Testis (tissue), 3 donors: ENCODE data around the gene HBEGF. TPM values are rescaled to one million over a fixed set of nuclear protein-coding genes. Genes with fewer than 3 reads are reported as not detected.

Experiments
- DNase-seq: peaks from one replicate; pipeline ENCODE4 v3.0.0-alpha.2; 2019
- H3K27ac ChIP-seq, 2 donors: fragments of 200-600 bp; sonication (generic); one replicate each; pipeline ENCODE4 v1.5.1; 2019
- H3K27me3 ChIP-seq: fragments of 200-600 bp; sonication (generic); one replicate; pipeline ENCODE4 v1.5.1; 2019
- H3K36me3 ChIP-seq: fragments of 200-600 bp; sonication (generic); one replicate; pipeline ENCODE4 v1.5.1; 2017; ENCODE audit warnings: low read depth; ENCODE audit errors: missing control alignments
- H3K4me1 ChIP-seq: fragments of 200-600 bp; sonication (generic); one replicate; pipeline ENCODE4 v1.5.1; 2019
- H3K4me3 ChIP-seq, 2 donors: fragments of 200-600 bp; sonication (generic); one replicate each; pipeline ENCODE4 v1.5.1; 2017 to 2019
- H3K9me3 ChIP-seq: fragments of 200-600 bp; sonication (generic); one replicate; pipeline ENCODE4 v1.5.1; 2017
- CTCF ChIP-seq, 3 experiments: fragments of 450-650 bp in 2 of 3; fragments of 200-600 bp in 1 of 3; sonication (generic) in 1 of 3; IDR thresholded peaks; one replicate each; pipeline ENCODE4 v1.5.1; 2016 to 2019; ENCODE audit warnings: antibody characterized with exemption in 3 of 3, mild to moderate bottlenecking in 2 of 3, moderate library complexity in 1 of 3
- POLR2A ChIP-seq: fragments of 450-650 bp; IDR thresholded peaks from one replicate; pipeline ENCODE4 v1.6.1; 2017; ENCODE audit warnings: antibody characterized with exemption, mild to moderate bottlenecking, moderate library complexity
- WGBS, 2 donors: methylation state at CpG; one replicate each; pipeline ENCODE4 v1.1.5; 2018; 5-methylcytosine and 5-hydroxymethylcytosine counted together
- intact Hi-C: fragments of 100-400 bp; cut with DNase I; formaldehyde crosslinking; loops from one replicate; pipeline ENCODE4 v1.15.1; 2023; ENCODE audit warnings: low total_unique reads
- polyA plus RNA-seq: library from polyadenylated mRNA; stranded (reverse); fragments of 350-450 nt; fragmentation: Illumina TruSeq; extraction: RNeasy Lipid Tissue Mini Kit (QIAGEN cat#74804); gene quantifications from one replicate; pipeline ENCODE4 v1.2.3, GENCODE V29; 2014; ENCODE audit warnings: low read depth, low replicate concordance; ENCODE audit not compliant: insufficient read depth
- total RNA-seq, 2 donors: library from RNA; depleted of rRNA; stranded (reverse); fragments of >200 nt; gene quantifications; one replicate each; pipeline ENCODE4 v1.2.3, GENCODE V29; 2016

Gene HBEGF
- total and polyA plus RNA-seq, 3 donors from 2014 or later: 8.2 to 23.9 (median 23.2) TPM

GRCh38 chr5:140297283-140297682 lies 49.1 kb downstream of the HBEGF start:
- H3K36me3 ChIP-seq: no peaks in the 10 kb centered on the region
- peaks cover 19% of the 10 kb centered on the region for H3K4me1 ChIP-seq
- no peak overlapping the region for H3K4me3 ChIP-seq
- no peaks in the 10 kb centered on the region for H3K9me3 ChIP-seq
- H3K27me3 ChIP-seq: no peaks in the 10 kb centered on the region
- DNase-seq: no peak
- TF ChIP-seq CTCF (IDR thresholded peaks at IDR 0.05) (no peak), POLR2A (no peak)
- intact Hi-C loops: no loop called here
- no peak overlapping the region for H3K27ac ChIP-seq
- WGBS, 2 donors: 73 to 74% methylated on average over 5 of the region's 5 CpGs

GRCh38 chr5:140296289-140296688 lies 50.1 kb downstream of the HBEGF start:
- Histone ChIP-seq H3K27ac (no peak overlapping the region), H3K4me1 (peaks cover 25% of the 10 kb centered on the region)

GRCh38 chr5:140295414-140295813 lies 51.0 kb downstream of the HBEGF start:
- Histone ChIP-seq H3K4me1 (peaks cover 21% of the 10 kb centered on the region), H3K27me3 (no peaks in the 10 kb centered on the region), H3K27ac (no peak overlapping the region), H3K36me3 (no peaks in the 10 kb centered on the region), H3K4me3 (no peak overlapping the region), H3K9me3 (no peaks in the 10 kb centered on the region)
- 18 to 31% methylated on average over 1 of the region's 1 CpG for WGBS, 2 donors
- intact Hi-C loops: no loop called here
- TF ChIP-seq POLR2A (no peak), CTCF (IDR thresholded peaks at IDR 0.05) (no peak)
- DNase-seq: peak; percentile 75

More at GRCh38 chr5:140296289-140296688, 50.1 kb downstream of the HBEGF start:
- Histone ChIP-seq H3K36me3 (no peaks in the 10 kb centered on the region), H3K27me3 (no peaks in the 10 kb centered on the region), H3K9me3 (no peaks in the 10 kb centered on the region), H3K4me3 (no peak overlapping the region)
- 74 to 80% methylated on average over 3 of the region's 3 CpGs for WGBS, 2 donors
- no peak for DNase-seq
- TF ChIP-seq CTCF (IDR thresholded peaks at IDR 0.05): no peak
- TF ChIP-seq POLR2A: no peak
- intact Hi-C loops: no loop called here

- H3K4me3 ChIP-seq: no peak overlapping the region
- intact Hi-C loops: no loop called here
- DNase-seq: no peak
- H3K27me3 ChIP-seq: no peaks in the 10 kb centered on the region
- WGBS, 2 donors: 59 to 65% methylated on average over 2 of the region's 2 CpGs
- peaks cover 21% of the 10 kb centered on the region for H3K4me1 ChIP-seq
- no peaks in the 10 kb centered on the region for H3K36me3 ChIP-seq
- peak overlapping the region in 1 of 2 donors; percentile 72 for H3K27ac ChIP-seq
- H3K9me3 ChIP-seq: no peaks in the 10 kb centered on the region
- no peak for TF ChIP-seq CTCF (IDR thresholded peaks at IDR 0.05)
- no peak for TF ChIP-seq POLR2A
These were observed 51.6 kb downstream of the HBEGF start for GRCh38 chr5:140294753-140295152.

GRCh38 chr5:140293849-140294100 lies 52.6 kb downstream of the HBEGF start:
- WGBS, 2 donors: 42 to 60% methylated on average over 1 of the region's 1 CpG
- H3K4me1 ChIP-seq: peaks cover 21% of the 10 kb centered on the region

More at GRCh38 chr5:140293849-140294100, 52.6 kb downstream of the HBEGF start:
- Histone ChIP-seq H3K27me3 (no peaks in the 10 kb centered on the region), H3K9me3 (no peaks in the 10 kb centered on the region), H3K4me3 (no peak overlapping the region), H3K36me3 (no peaks in the 10 kb centered on the region), H3K27ac (peak overlapping the region; percentile 60 to 72)
- TF ChIP-seq POLR2A: no peak
- TF ChIP-seq CTCF (IDR thresholded peaks at IDR 0.05): no peak
- intact Hi-C loops: no loop called here
- no peak for DNase-seq
